Endodermal cell (in vitro differentiated cells): ENCODE results near the gene CNTNAP5. TPM values are rescaled to one million over a fixed set of nuclear protein-coding genes. Genes with fewer than 3 reads are reported as not detected.

Experiments used
- DNase-seq: peaks from one replicate; pipeline ENCODE4 v3.0.0-alpha.2; 2017
- H3K27ac ChIP-seq: 2 replicates; pipeline ENCODE4 v1.5.1; 2013; ENCODE audit warnings: mild to moderate bottlenecking, low read depth, low read length, moderate library complexity
- H3K27me3 ChIP-seq: 2 replicates; pipeline ENCODE4 v1.6.1; 2013; ENCODE audit warnings: mild to moderate bottlenecking, low read length, moderate library complexity; ENCODE audit not compliant: insufficient read depth, control insufficient read depth, poor library complexity, severe bottlenecking
- H3K36me3 ChIP-seq: 2 replicates; pipeline ENCODE4 v1.7.0; 2013; ENCODE audit warnings: mild to moderate bottlenecking, low read length, moderate library complexity; ENCODE audit not compliant: control insufficient read depth, insufficient read depth
- H3K4me1 ChIP-seq: one replicate; pipeline ENCODE4 v1.7.0; 2013; ENCODE audit warnings: low read length; ENCODE audit not compliant: control insufficient read depth, insufficient read depth
- H3K4me3 ChIP-seq: 2 replicates; pipeline ENCODE4 v1.5.1; 2013; ENCODE audit warnings: mild to moderate bottlenecking, low read length, moderate library complexity
- H3K9ac ChIP-seq: 2 replicates; pipeline ENCODE4 v1.6.1; 2013; ENCODE audit warnings: mild to moderate bottlenecking, low read length, moderate library complexity; ENCODE audit not compliant: poor library complexity, severe bottlenecking; ENCODE audit errors: extremely low read depth
- H3K9me3 ChIP-seq: 2 replicates; pipeline ENCODE4 v1.6.1; 2013; ENCODE audit warnings: mild to moderate bottlenecking, low read length, moderate library complexity; ENCODE audit not compliant: control insufficient read depth
- H3K27ac Mint-ChIP-seq: 2 replicates; pipeline ENCODE4 v1.8.0; 2020; ENCODE audit warnings: mixed read lengths
- H3K27me3 Mint-ChIP-seq: 2 replicates; pipeline ENCODE4 v1.8.0; 2021; ENCODE audit warnings: mild to moderate bottlenecking, mixed read lengths; ENCODE audit not compliant: insufficient read depth
- H3K36me3 Mint-ChIP-seq: 2 replicates; pipeline ENCODE4 v1.8.0; 2020; ENCODE audit warnings: low read depth, mixed read lengths
- H3K4me1 Mint-ChIP-seq: 2 replicates; pipeline ENCODE4 v1.8.0; 2020; ENCODE audit warnings: mixed read lengths
- H3K4me3 Mint-ChIP-seq: 2 replicates; pipeline ENCODE4 v1.8.0; 2020; ENCODE audit warnings: mild to moderate bottlenecking, moderate library complexity, mixed read lengths
- H3K9me3 Mint-ChIP-seq: 2 replicates; pipeline ENCODE4 v1.8.0; 2020; ENCODE audit warnings: mild to moderate bottlenecking, mixed read lengths
- CTCF ChIP-seq: fragments of 200-600 bp; sonication (generic); conservative IDR thresholded peaks from 2 replicates; pipeline ENCODE4 v1.5.0; 2021; ENCODE audit warnings: antibody characterized with exemption, mild to moderate bottlenecking
- WGBS, 2 experiments: methylation state at CpG; one replicate each; pipeline versions ENCODE4 v1.1.5 to v1.1.7; 2013; ENCODE audit warnings: missing lambda C conversion rate in 2 of 2, mixed read lengths in 1 of 2; ENCODE audit not compliant: insufficient coverage in 1 of 2, insufficient read length in 1 of 2; 5-methylcytosine and 5-hydroxymethylcytosine counted together
- total RNA-seq, 2 donors: library from RNA; stranded (reverse); fragmentation: NEBNext Ultra II Directional in 1 of 2; extraction: Animal tissue kit (Norgen Biotek cat#: 25700) in 1 of 2; gene quantifications; 2 replicates in 1 of 2; 3 replicates in 1 of 2; pipeline ENCODE4 v1.2.1, GENCODE V29; 2021

CNTNAP5 gene
- total RNA-seq, 2 donors from 2014 or later = 0.70 to 4.4 TPM

GRCh38 chr2:124048664-124049063, 23.6 kb downstream of the CNTNAP5 start:
- Mint-ChIP-seq H3K4me3 (no peak overlapping the region), H3K36me3 (no peaks in the 10 kb centered on the region), H3K27ac (no peak overlapping the region), H3K4me1 (peaks cover 40% of the 10 kb centered on the region), H3K9me3 (no peaks in the 10 kb centered on the region), H3K27me3 (no peaks in the 10 kb centered on the region)
- DNase-seq = no peak
- Histone ChIP-seq H3K36me3 (no peaks in the 10 kb centered on the region), H3K4me1 (peaks cover 5% of the 10 kb centered on the region), H3K27ac (no peak overlapping the region), H3K4me3 (no peak overlapping the region), H3K27me3 (peaks cover 6% of the 10 kb centered on the region), H3K9ac (no peak overlapping the region), H3K9me3 (no peaks in the 10 kb centered on the region)
- TF ChIP-seq CTCF = no peak
- WGBS, 2 experiments = 90 to 100% methylated on average over 2 of the region's 2 CpGs

- peaks cover 40% of the 10 kb centered on the region for H3K4me1 Mint-ChIP-seq
Measured at GRCh38 chr2:124049136-124049535, 24.0 kb downstream of the CNTNAP5 start.

GRCh38 chr2:124050833-124051497, 25.9 kb downstream of the CNTNAP5 start:
- no peak for DNase-seq
- peaks cover 6% of the 10 kb centered on the region for H3K27me3 ChIP-seq
- peaks cover 5% of the 10 kb centered on the region for H3K4me1 ChIP-seq
- peaks cover 6% of the 10 kb centered on the region for H3K27me3 Mint-ChIP-seq
- no peaks in the 10 kb centered on the region for H3K36me3 ChIP-seq
- H3K4me3 ChIP-seq = no peak overlapping the region
- no peaks in the 10 kb centered on the region for H3K9me3 ChIP-seq
- no peaks in the 10 kb centered on the region for H3K36me3 Mint-ChIP-seq
- H3K9ac ChIP-seq = no peak overlapping the region
- H3K9me3 Mint-ChIP-seq = no peaks in the 10 kb centered on the region
- peaks cover 36% of the 10 kb centered on the region for H3K4me1 Mint-ChIP-seq
- TF ChIP-seq CTCF = no peak
- 82 to 91% methylated on average over 2 of the region's 2 CpGs for WGBS, 2 experiments
- H3K27ac Mint-ChIP-seq = no peak overlapping the region
- H3K27ac ChIP-seq = no peak overlapping the region
- H3K4me3 Mint-ChIP-seq = no peak overlapping the region

More at GRCh38 chr2:124049136-124049535, 24.0 kb downstream of the CNTNAP5 start:
- no peak for TF ChIP-seq CTCF
- no peak overlapping the region for H3K27ac Mint-ChIP-seq
- Histone ChIP-seq H3K36me3 (no peaks in the 10 kb centered on the region), H3K9ac (no peak overlapping the region), H3K27ac (no peak overlapping the region), H3K4me1 (peaks cover 5% of the 10 kb centered on the region), H3K9me3 (no peaks in the 10 kb centered on the region), H3K27me3 (peaks cover 6% of the 10 kb centered on the region), H3K4me3 (no peak overlapping the region)
- no peaks in the 10 kb centered on the region for H3K9me3 Mint-ChIP-seq
- no peak overlapping the region for H3K4me3 Mint-ChIP-seq
- no peaks in the 10 kb centered on the region for H3K27me3 Mint-ChIP-seq
- no peak for DNase-seq
- H3K36me3 Mint-ChIP-seq = no peaks in the 10 kb centered on the region
- WGBS, 2 experiments = 82 to 88% methylated on average over 3 to 4 of the region's 4 CpGs
